Progenitor cell of endocrine pancreas (in vitro differentiated cells): Measurements from ENCODE around the gene COL11A2. TPM values are rescaled to one million over a fixed set of nuclear protein-coding genes. Genes with fewer than 3 reads are reported as not detected.
A peak's percentile ranks its signal among the peaks of the same experiment; 100 is the strongest.

Experiments used
- DNase-seq: peaks from one replicate; pipeline ENCODE4 v3.0.0; 2021; ENCODE audit warnings: low spot score; ENCODE audit not compliant: unreplicated experiment
- H3K27ac Mint-ChIP-seq: 2 replicates; pipeline ENCODE4 v1.8.0; 2021; ENCODE audit warnings: mild to moderate bottlenecking, moderate library complexity, mixed read lengths
- H3K27me3 Mint-ChIP-seq: 2 replicates; pipeline ENCODE4 v1.8.0; 2021; ENCODE audit warnings: mixed read lengths
- H3K36me3 Mint-ChIP-seq: 2 replicates; pipeline ENCODE4 v1.8.0; 2022; ENCODE audit warnings: mixed read lengths; ENCODE audit not compliant: insufficient read depth
- H3K4me1 Mint-ChIP-seq: 2 replicates; pipeline ENCODE4 v1.8.0; 2021; ENCODE audit warnings: low read depth, mixed read lengths
- H3K4me3 Mint-ChIP-seq: 2 replicates; pipeline ENCODE4 v1.8.0; 2021; ENCODE audit warnings: low read depth, mild to moderate bottlenecking, moderate library complexity, mixed read lengths
- H3K9me3 Mint-ChIP-seq: 2 replicates; pipeline ENCODE4 v1.8.0; 2021; ENCODE audit warnings: low read depth, mixed read lengths
- CTCF ChIP-seq: fragments of 200-600 bp; sonication (generic); IDR thresholded peaks from one replicate; pipeline ENCODE4 v1.5.0; 2021; ENCODE audit warnings: antibody characterized with exemption, mild to moderate bottlenecking; ENCODE audit not compliant: unreplicated experiment
- total RNA-seq: library from RNA; stranded (reverse); gene quantifications from 2 replicates; pipeline ENCODE4 v1.2.1, GENCODE V29; 2021

COL11A2 gene
- total RNA-seq, 1 donor from 2014 or later, result 4.3 TPM

- Mint-ChIP-seq H3K27me3 (no peaks in the 10 kb centered on the region), H3K4me1 (peaks cover 43% of the 10 kb centered on the region), H3K36me3 (peaks cover 31% of the 10 kb centered on the region), H3K27ac (peak overlapping the region; percentile 90), H3K9me3 (no peaks in the 10 kb centered on the region), H3K4me3 (peak overlapping the region; percentile 100)
- no peak for DNase-seq
- no peak for TF ChIP-seq CTCF
These were observed 7.5 kb upstream of the COL11A2 start for GRCh38 chr6:33199687-33200218.

GRCh38 chr6:33198853-33199436 lies 6.7 kb upstream of the COL11A2 start:
- no peak for TF ChIP-seq CTCF
- Mint-ChIP-seq H3K4me1 (peaks cover 39% of the 10 kb centered on the region), H3K4me3 (peak overlapping the region; percentile 100), H3K9me3 (no peaks in the 10 kb centered on the region), H3K27ac (peak overlapping the region; percentile 78), H3K36me3 (peaks cover 34% of the 10 kb centered on the region), H3K27me3 (no peaks in the 10 kb centered on the region)
- DNase-seq, result no peak

- H3K9me3 Mint-ChIP-seq, result no peaks in the 10 kb centered on the region
- H3K4me3 Mint-ChIP-seq, result peak overlapping the region; percentile 72
- no peaks in the 10 kb centered on the region for H3K27me3 Mint-ChIP-seq
- H3K4me1 Mint-ChIP-seq, result peaks cover 37% of the 10 kb centered on the region
- H3K36me3 Mint-ChIP-seq, result peaks cover 33% of the 10 kb centered on the region
- no peak for DNase-seq
- H3K27ac Mint-ChIP-seq, result no peak overlapping the region
- no peak for TF ChIP-seq CTCF
These were observed 6.0 kb upstream of the COL11A2 start for GRCh38 chr6:33198159-33198852.

GRCh38 chr6:33197431-33198048 lies 5.3 kb upstream of the COL11A2 start:
- DNase-seq, result no peak

More at GRCh38 chr6:33197431-33198048, 5.3 kb upstream of the COL11A2 start:
- Mint-ChIP-seq H3K36me3 (peaks cover 25% of the 10 kb centered on the region), H3K4me1 (peaks cover 36% of the 10 kb centered on the region), H3K4me3 (peak overlapping the region; percentile 72), H3K27me3 (peaks cover 4% of the 10 kb centered on the region), H3K27ac (no peak overlapping the region), H3K9me3 (no peaks in the 10 kb centered on the region)
- peak; percentile 73 for TF ChIP-seq CTCF
